CD4-positive, alpha-beta T cell (primary cell): ENCODE data around the gene EIF3J. TPM values are rescaled to one million over a fixed set of nuclear protein-coding genes. Genes with fewer than 3 reads are reported as not detected.

ENCODE experiments used
- ATAC-seq: fragments of 200-7000 bp; cut with Tn5 transposase; one replicate; pipeline ENCODE4 v1.10.0; 2022; ENCODE audit warnings: mild to moderate bottlenecking; ENCODE audit not compliant: poor library complexity
- CTCF ChIA-PET: fragments of 350-600 bp; sonication (Branson Sonifier 250); formaldehyde crosslinking; loops from one replicate; lab custom pipeline; 2021; ENCODE audit warnings: antibody characterized with exemption, inconsistent platforms; lab: Charles Lee
- POLR2A ChIA-PET: fragments of 350-600 bp; sonication (Branson Sonifier 250); formaldehyde crosslinking; loops from one replicate; lab custom pipeline; 2021; ENCODE audit warnings: antibody characterized with exemption, inconsistent platforms; lab: Charles Lee
- DNase-seq, 14 experiments: peaks; one replicate each; pipeline ENCODE4 v3.0.0-alpha.2; 2013 to 2020; ENCODE audit warnings: mixed read lengths in 2 of 14
- H3K27ac ChIP-seq, 2 donors: one replicate each; pipeline versions ENCODE4 v1.5.1 to v1.7.0; 2013; ENCODE audit warnings: low read length in 2 of 2, low read depth in 1 of 2, mild to moderate bottlenecking in 1 of 2
- H3K27me3 ChIP-seq, 2 experiments: 1 replicate in 1 of 2; 2 replicates in 1 of 2; pipeline versions ENCODE4 v1.6.1 to v1.7.0; 2013; ENCODE audit warnings: low read length in 2 of 2, control low read depth in 1 of 2, mild to moderate bottlenecking in 1 of 2, moderate library complexity in 1 of 2; ENCODE audit not compliant: insufficient read depth in 2 of 2, control insufficient read depth in 1 of 2
- H3K36me3 ChIP-seq: one replicate; pipeline ENCODE4 v1.6.1; 2013; ENCODE audit warnings: low read length, control low read depth; ENCODE audit not compliant: insufficient read depth
- H3K4me1 ChIP-seq: one replicate; pipeline ENCODE4 v1.6.1; 2013; ENCODE audit warnings: low read length, control low read depth; ENCODE audit not compliant: insufficient read depth
- H3K4me3 ChIP-seq: one replicate; pipeline ENCODE4 v1.5.1; 2013; ENCODE audit warnings: mild to moderate bottlenecking, low read length, moderate library complexity
- H3K9me3 ChIP-seq, 2 experiments: 1 replicate in 1 of 2; 2 replicates in 1 of 2; pipeline versions ENCODE4 v1.6.1 to v1.7.0; 2013; ENCODE audit warnings: low read length in 2 of 2, mild to moderate bottlenecking in 2 of 2, control low read depth in 1 of 2, moderate library complexity in 1 of 2; ENCODE audit not compliant: control insufficient read depth in 1 of 2, insufficient read depth in 1 of 2
- H3K27ac Mint-ChIP-seq: one replicate; pipeline ENCODE4 v1.8.0; 2020; ENCODE audit warnings: mixed read lengths
- H3K27me3 Mint-ChIP-seq: one replicate; pipeline ENCODE4 v1.8.0; 2021; ENCODE audit warnings: mixed read lengths
- H3K36me3 Mint-ChIP-seq: one replicate; pipeline ENCODE4 v1.8.0; 2021; ENCODE audit warnings: low read depth, mixed read lengths
- H3K4me1 Mint-ChIP-seq: one replicate; pipeline ENCODE4 v1.8.0; 2021; ENCODE audit warnings: low read depth, mixed read lengths
- H3K4me3 Mint-ChIP-seq: one replicate; pipeline ENCODE4 v1.8.0; 2020; ENCODE audit warnings: mild to moderate bottlenecking, mixed read lengths
- H3K9me3 Mint-ChIP-seq: one replicate; pipeline ENCODE4 v1.8.0; 2020; ENCODE audit warnings: mixed read lengths
- intact Hi-C, 2 experiments: fragments of 100-400 bp; cut with DNase I in 1 of 2; cut with micrococcal nuclease in 1 of 2; formaldehyde crosslinking; loops; one replicate each; pipeline versions ENCODE4 v1.15.1 to v1.9.0; 2023 to 2025; cut with DNase I, micrococcal nuclease
- total RNA-seq, 174 experiments: library from RNA in 2 of 174; stranded (reverse) in 2 of 174; gene quantifications; one replicate each; pipeline ENCODE4 v1.2.3 and lab custom pipeline; 2021 to 2026
- TF ChIP-seq, protein P1 (sequence below): fragments of 200-600 bp; IDR thresholded peaks from one replicate; pipeline ENCODE4 v1.8.0; 2022; ENCODE audit warnings: antibody characterized with exemption, mild to moderate bottlenecking

EIF3J gene
- total RNA-seq, 2 experiments from 2014 or later: 67.6 to 69.2 TPM

DNA sequence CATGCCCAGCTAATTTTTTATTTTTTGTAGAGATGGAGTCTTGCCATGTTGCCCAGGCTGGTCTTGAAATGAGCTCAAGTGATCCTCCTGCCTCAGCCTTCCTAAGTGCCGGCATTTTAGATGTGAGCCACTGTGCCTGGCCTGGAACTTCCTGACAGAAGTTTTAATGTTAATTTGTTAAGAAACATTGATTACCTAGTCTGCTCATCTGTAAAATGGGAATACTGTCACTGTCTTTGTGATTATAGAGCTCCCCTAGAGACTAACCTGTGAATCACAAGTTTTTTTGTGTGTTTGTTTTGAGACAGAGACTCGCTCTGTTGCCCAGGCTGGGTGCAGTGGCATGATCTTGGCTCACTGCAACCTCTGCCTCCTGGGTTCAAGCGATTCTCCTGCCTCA, 4.3 kb upstream of the EIF3J start:
- Mint-ChIP-seq H3K36me3 (peaks cover 21% of the 10 kb centered on the region), H3K27ac (peak overlapping the region; percentile 67), H3K4me3 (peak overlapping the region; percentile 58), H3K9me3 (no peaks in the 10 kb centered on the region), H3K27me3 (no peaks in the 10 kb centered on the region), H3K4me1 (peaks cover 32% of the 10 kb centered on the region)
- ChIA-PET CTCF (interaction anchor here (0.5 to 2.3 kb wide), 4 partner anchors 13 to 145 kb away, joined by 3 to 7 read pairs (median 6); no protein-coding TSS in a partner anchor), POLR2A (interaction anchor here (1.3 to 2.1 kb wide), 5 partner anchors 14 to 244 kb away, joined by 3 to 6 read pairs (median 4); partner anchors contain the start of genes CTDSPL2 and GOLM2)
- Histone ChIP-seq H3K27me3 (no peaks in the 10 kb centered on the region), H3K4me1 (peaks cover 21% of the 10 kb centered on the region), H3K27ac (peak overlapping the region in 1 of 2 donors; percentile 11), H3K9me3 (no peaks in the 10 kb centered on the region), H3K4me3 (no peak overlapping the region), H3K36me3 (no peaks in the 10 kb centered on the region)
- ATAC-seq (no peak), DNase-seq (no peak)
- TF ChIP-seq, protein P1, sequence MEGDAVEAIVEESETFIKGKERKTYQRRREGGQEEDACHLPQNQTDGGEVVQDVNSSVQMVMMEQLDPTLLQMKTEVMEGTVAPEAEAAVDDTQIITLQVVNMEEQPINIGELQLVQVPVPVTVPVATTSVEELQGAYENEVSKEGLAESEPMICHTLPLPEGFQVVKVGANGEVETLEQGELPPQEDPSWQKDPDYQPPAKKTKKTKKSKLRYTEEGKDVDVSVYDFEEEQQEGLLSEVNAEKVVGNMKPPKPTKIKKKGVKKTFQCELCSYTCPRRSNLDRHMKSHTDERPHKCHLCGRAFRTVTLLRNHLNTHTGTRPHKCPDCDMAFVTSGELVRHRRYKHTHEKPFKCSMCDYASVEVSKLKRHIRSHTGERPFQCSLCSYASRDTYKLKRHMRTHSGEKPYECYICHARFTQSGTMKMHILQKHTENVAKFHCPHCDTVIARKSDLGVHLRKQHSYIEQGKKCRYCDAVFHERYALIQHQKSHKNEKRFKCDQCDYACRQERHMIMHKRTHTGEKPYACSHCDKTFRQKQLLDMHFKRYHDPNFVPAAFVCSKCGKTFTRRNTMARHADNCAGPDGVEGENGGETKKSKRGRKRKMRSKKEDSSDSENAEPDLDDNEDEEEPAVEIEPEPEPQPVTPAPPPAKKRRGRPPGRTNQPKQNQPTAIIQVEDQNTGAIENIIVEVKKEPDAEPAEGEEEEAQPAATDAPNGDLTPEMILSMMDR: no peak
- intact Hi-C loops: no loop called here

DNA sequence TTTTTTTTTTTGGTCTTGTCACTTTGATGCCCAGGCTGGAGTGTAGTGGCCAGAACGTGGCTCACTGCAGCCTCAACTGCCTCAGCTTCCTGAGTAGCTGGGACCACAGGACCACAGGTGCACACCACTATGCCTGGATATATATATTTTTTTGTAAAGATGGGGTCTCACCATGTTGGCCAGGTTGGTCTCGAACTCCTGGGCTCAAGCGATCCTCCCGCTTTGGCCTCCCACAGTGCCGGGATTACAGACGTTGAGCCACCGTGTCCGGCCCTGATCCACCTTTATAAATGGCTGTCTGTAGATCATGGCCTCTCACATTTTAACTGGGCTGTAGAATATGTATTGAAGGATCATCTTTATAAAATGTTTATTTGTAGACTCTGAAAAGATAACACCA, 1.9 kb upstream of the EIF3J start:
- Mint-ChIP-seq H3K27me3 (no peaks in the 10 kb centered on the region), H3K27ac (peak overlapping the region; percentile 91), H3K4me1 (peaks cover 43% of the 10 kb centered on the region), H3K36me3 (peaks cover 32% of the 10 kb centered on the region), H3K9me3 (no peaks in the 10 kb centered on the region), H3K4me3 (peak overlapping the region; percentile 92)
- no peak overlapping the region for H3K4me3 ChIP-seq
- H3K36me3 ChIP-seq: peaks cover 5% of the 10 kb centered on the region
- DNase-seq (no peak), ATAC-seq (no peak)
- no peaks in the 10 kb centered on the region for H3K9me3 ChIP-seq
- H3K27ac ChIP-seq: no peak overlapping the region
- CTCF ChIA-PET: interaction anchor here (1.1 kb wide), 1 partner anchor 15 kb away, joined by 5 read pairs; no protein-coding TSS in a partner anchor
- TF ChIP-seq, protein P1: no peak
- POLR2A ChIA-PET: interaction anchor here (3.5 kb wide), 1 partner anchor 11 kb away, joined by 36 read pairs; no protein-coding TSS in a partner anchor
- H3K4me1 ChIP-seq: peaks cover 31% of the 10 kb centered on the region
- no peaks in the 10 kb centered on the region for H3K27me3 ChIP-seq
- intact Hi-C loops: loop anchor here (5.0 kb wide), 2 partner anchors 127 to 248 kb away; partner anchors contain the start of genes GOLM2 (in 1 of the 2) and SPG11 (in 1 of the 2)

DNA sequence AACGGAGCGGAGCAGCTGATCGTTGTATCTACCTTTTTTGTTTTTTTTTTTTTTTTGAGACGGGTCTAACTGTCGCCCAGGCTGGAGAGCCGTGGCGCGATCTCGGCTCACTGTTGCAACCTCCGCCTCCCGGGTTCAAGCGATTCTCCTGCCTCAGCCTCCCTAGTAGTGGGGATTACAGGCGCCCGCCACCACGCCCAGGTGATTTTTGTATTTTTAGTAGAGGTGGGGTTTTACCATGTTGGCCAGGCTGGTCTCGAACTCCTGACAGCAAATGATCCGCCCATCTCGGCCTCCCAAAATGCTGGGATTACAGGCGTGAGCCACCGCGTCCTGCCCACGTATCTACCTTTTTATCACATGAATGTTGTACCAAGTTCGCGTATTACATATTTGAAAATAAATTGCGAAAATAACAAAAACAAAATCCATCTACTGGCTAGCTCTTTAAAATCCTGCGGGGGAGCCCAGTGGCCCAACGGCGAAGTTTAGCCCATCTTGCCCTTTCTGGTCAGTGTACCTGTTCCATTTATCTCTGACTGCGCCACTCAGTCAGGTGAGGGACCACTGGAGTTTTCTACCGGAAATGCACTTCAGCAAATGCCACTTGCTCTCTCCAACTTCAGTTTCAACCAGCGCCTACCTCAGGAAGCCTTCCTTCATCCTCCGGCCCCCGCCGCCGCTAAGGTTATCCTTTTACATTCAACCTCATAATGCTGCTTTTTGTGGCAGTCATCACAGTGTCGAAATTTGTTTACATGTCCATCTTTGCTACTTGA, 1.2 kb upstream of the EIF3J start:
- CTCF ChIA-PET: interaction anchor here (1.1 kb wide), 1 partner anchor 15 kb away, joined by 5 read pairs; no protein-coding TSS in a partner anchor
- intact Hi-C loops: loop anchor here (1.0 to 5.0 kb wide), 4 partner anchors 108 to 248 kb away; partner anchors contain the start of genes CTDSPL2 (in 2 of the 2), GOLM2 (in 1 of the 2) and SPG11 (in 1 of the 2)
- H3K27me3 Mint-ChIP-seq: no peaks in the 10 kb centered on the region
- Histone ChIP-seq H3K27me3 (no peaks in the 10 kb centered on the region), H3K27ac (peak overlapping the region; percentile 69 to 72), H3K36me3 (peaks cover 10% of the 10 kb centered on the region), H3K4me1 (peaks cover 37% of the 10 kb centered on the region), H3K9me3 (no peaks in the 10 kb centered on the region), H3K4me3 (peak overlapping the region; percentile 68)
- ATAC-seq (no peak), DNase-seq (peak in 10 of 14 experiments; percentile 5 to 49 (median 30))
- TF ChIP-seq, protein P1: no peak
- H3K9me3 Mint-ChIP-seq: no peaks in the 10 kb centered on the region
- H3K27ac Mint-ChIP-seq: peak overlapping the region; percentile 91
- H3K36me3 Mint-ChIP-seq: peaks cover 38% of the 10 kb centered on the region
- peaks cover 46% of the 10 kb centered on the region for H3K4me1 Mint-ChIP-seq
- peak overlapping the region; percentile 92 for H3K4me3 Mint-ChIP-seq
- POLR2A ChIA-PET: interaction anchor here (1.5 to 3.5 kb wide), 2 partner anchors 11 to 43 kb away, joined by 4 to 36 read pairs; no protein-coding TSS in a partner anchor
